ENCODE results near the gene FSCN2.

Gene FSCN2

GRCh38 chr17:81519284-81520020, 8.7 kb upstream of the FSCN2 start:
- H3K27me3 ChIP-seq (ENCODE audit: control insufficient read depth in 1 of 2, insufficient read depth in 2 of 2, low read length in 2 of 2), result peaks cover 10 to 13% of the 10 kb centered on the region in 2 donors
- H3K4me1 ChIP-seq (ENCODE audit: control insufficient read depth in 1 of 2, insufficient read depth in 2 of 2, low read length in 2 of 2), result peaks cover 28 to 40% of the 10 kb centered on the region in 2 donors
- H3K4me3 ChIP-seq (ENCODE audit: low read depth in 1 of 2, low read length in 2 of 2), result peak overlapping the region; percentile 59 to 67
- H3K9me3 ChIP-seq (ENCODE audit: control insufficient read depth in 1 of 2, low read length in 2 of 2), result no peaks in the 10 kb centered on the region
- no peaks in the 10 kb centered on the region for H3K36me3 ChIP-seq (ENCODE audit: control insufficient read depth in 1 of 2, insufficient read depth in 2 of 2, low read length in 2 of 2)
- peak overlapping the region; percentile 57 to 60 for H3K9ac ChIP-seq (ENCODE audit: low read depth in 1 of 2, low read length in 2 of 2)
- H3K27ac ChIP-seq (ENCODE audit: low read depth, low read length), result peak overlapping the region; percentile 44

DNA sequence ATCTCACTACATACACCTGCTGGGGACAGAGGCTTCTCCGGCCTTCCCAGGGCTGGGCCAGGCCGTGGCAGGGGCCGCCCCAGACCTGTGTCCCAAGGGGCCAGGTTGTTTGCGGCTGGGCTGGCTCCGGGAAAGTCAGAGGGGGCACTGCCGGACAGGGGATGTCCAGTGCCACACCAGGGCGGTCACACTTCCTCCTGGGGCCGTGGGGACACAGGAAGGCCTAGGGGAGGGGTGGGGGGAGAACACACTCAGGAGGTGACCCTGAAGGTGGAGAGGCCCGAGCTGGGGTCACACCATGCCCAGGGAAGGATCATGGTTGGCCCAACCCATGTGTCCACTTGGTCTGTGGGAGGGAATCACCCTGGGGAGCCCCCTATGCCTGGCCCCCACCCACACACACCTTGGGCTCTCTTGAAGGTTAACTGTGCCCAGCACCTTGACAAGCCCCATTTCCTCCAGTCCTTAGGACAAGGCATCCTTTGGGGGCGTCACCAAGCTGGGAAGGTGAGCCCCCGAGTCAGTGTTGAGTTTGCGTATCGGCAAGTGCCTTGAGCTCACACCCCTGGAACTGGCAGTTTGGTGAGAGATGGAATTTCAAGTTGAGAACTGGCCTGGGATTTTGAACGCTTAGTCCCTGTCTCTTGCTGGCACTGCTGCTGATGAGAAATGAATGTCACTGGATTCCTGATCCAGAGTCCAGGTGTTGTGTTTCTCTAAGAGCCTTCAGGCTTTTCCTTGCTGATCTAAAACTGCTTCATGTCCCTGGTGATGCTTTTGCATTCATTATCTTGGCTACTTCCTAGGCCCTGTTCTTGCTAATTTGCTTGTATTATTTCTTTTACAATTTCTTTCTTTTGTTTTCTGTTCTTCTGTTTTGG, 7.9 kb upstream of the FSCN2 start:
- H3K27me3 ChIP-seq (ENCODE audit: control insufficient read depth in 1 of 2, insufficient read depth in 2 of 2, low read length in 2 of 2), result peaks cover 16% of the 10 kb centered on the region in 2 donors
- H3K27ac ChIP-seq (ENCODE audit: low read depth, low read length), result no peak overlapping the region
- H3K36me3 ChIP-seq (ENCODE audit: control insufficient read depth in 1 of 2, insufficient read depth in 2 of 2, low read length in 2 of 2), result no peaks in the 10 kb centered on the region
- no peaks in the 10 kb centered on the region for H3K9me3 ChIP-seq (ENCODE audit: control insufficient read depth in 1 of 2, low read length in 2 of 2)
- peaks cover 27 to 40% of the 10 kb centered on the region in 2 donors for H3K4me1 ChIP-seq (ENCODE audit: control insufficient read depth in 1 of 2, insufficient read depth in 2 of 2, low read length in 2 of 2)
- H3K9ac ChIP-seq (ENCODE audit: low read depth in 1 of 2, low read length in 2 of 2), result peak overlapping the region; percentile 57 to 60
- peak overlapping the region in 1 of 2 donors; percentile 59 for H3K4me3 ChIP-seq (ENCODE audit: low read depth in 1 of 2, low read length in 2 of 2)

GRCh38 chr17:81522491-81523401, 5.4 kb upstream of the FSCN2 start:
- Histone ChIP-seq H3K4me1 (ENCODE audit: control insufficient read depth in 1 of 2, insufficient read depth in 2 of 2, low read length in 2 of 2) (peaks cover 16 to 23% of the 10 kb centered on the region in 2 donors), H3K36me3 (ENCODE audit: control insufficient read depth in 1 of 2, insufficient read depth in 2 of 2, low read length in 2 of 2) (no peaks in the 10 kb centered on the region), H3K4me3 (ENCODE audit: low read depth in 1 of 2, low read length in 2 of 2) (no peak overlapping the region), H3K9ac (ENCODE audit: low read depth in 1 of 2, low read length in 2 of 2) (no peak overlapping the region), H3K27ac (ENCODE audit: low read depth, low read length) (no peak overlapping the region), H3K27me3 (ENCODE audit: control insufficient read depth in 1 of 2, insufficient read depth in 2 of 2, low read length in 2 of 2) (peaks cover 36 to 37% of the 10 kb centered on the region in 2 donors), H3K9me3 (ENCODE audit: control insufficient read depth in 1 of 2, low read length in 2 of 2) (no peaks in the 10 kb centered on the region)

DNA sequence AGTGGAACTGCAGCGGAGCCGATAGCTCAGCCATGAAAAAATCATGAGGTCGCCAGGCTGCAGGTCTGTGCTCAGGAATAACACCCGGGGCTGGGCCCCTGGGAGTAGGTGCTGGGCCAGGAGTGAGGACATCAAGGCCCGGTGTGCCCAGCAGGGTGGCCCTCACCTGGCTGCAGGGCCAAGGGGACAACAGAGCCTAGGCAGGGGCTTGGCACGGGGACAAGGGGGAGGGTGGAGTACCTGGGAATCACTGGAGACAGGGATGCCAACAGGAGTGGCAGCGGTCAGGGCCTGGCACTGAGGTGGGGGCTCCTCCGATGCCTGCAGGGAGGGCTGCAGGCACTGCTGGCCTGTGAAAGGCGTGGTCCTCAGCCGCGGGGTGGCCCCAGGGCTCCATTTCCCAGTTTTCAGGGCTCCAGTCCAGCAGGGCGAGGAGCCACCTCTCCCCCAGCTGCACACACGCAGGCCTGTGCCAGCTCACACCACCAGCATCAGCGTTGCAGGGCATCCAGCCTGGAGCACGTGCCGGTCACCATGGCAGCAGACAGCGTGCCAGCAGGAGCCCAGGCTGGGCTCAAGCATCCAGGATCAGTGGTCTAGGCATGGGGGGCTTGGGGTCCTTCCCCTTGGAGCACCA, 4.7 kb upstream of the FSCN2 start:
- H3K4me1 ChIP-seq (ENCODE audit: control insufficient read depth in 1 of 2, insufficient read depth in 2 of 2, low read length in 2 of 2), result peaks cover 12 to 18% of the 10 kb centered on the region in 2 donors
- no peak overlapping the region for H3K9ac ChIP-seq (ENCODE audit: low read depth in 1 of 2, low read length in 2 of 2)
- H3K27me3 ChIP-seq (ENCODE audit: control insufficient read depth in 1 of 2, insufficient read depth in 2 of 2, low read length in 2 of 2), result peaks cover 43 to 44% of the 10 kb centered on the region in 2 donors

GRCh38 chr17:81524039-81524864, 3.9 kb upstream of the FSCN2 start:
- Histone ChIP-seq H3K36me3 (ENCODE audit: control insufficient read depth in 1 of 2, insufficient read depth in 2 of 2, low read length in 2 of 2) (no peaks in the 10 kb centered on the region), H3K27ac (ENCODE audit: low read depth, low read length) (no peak overlapping the region), H3K4me1 (ENCODE audit: control insufficient read depth in 1 of 2, insufficient read depth in 2 of 2, low read length in 2 of 2) (peaks cover 9 to 16% of the 10 kb centered on the region in 2 donors), H3K9ac (ENCODE audit: low read depth in 1 of 2, low read length in 2 of 2) (no peak overlapping the region), H3K4me3 (ENCODE audit: low read depth in 1 of 2, low read length in 2 of 2) (no peak overlapping the region), H3K27me3 (ENCODE audit: control insufficient read depth in 1 of 2, insufficient read depth in 2 of 2, low read length in 2 of 2) (peaks cover 51% of the 10 kb centered on the region in 2 donors), H3K9me3 (ENCODE audit: control insufficient read depth in 1 of 2, low read length in 2 of 2) (no peaks in the 10 kb centered on the region)

More for the DNA sequence above, 4.7 kb upstream of the FSCN2 start:
- no peaks in the 10 kb centered on the region for H3K36me3 ChIP-seq (ENCODE audit: control insufficient read depth in 1 of 2, insufficient read depth in 2 of 2, low read length in 2 of 2)
- H3K4me3 ChIP-seq (ENCODE audit: low read depth in 1 of 2, low read length in 2 of 2), result no peak overlapping the region
- no peak overlapping the region for H3K27ac ChIP-seq (ENCODE audit: low read depth, low read length)
- no peaks in the 10 kb centered on the region for H3K9me3 ChIP-seq (ENCODE audit: control insufficient read depth in 1 of 2, low read length in 2 of 2)

DNA sequence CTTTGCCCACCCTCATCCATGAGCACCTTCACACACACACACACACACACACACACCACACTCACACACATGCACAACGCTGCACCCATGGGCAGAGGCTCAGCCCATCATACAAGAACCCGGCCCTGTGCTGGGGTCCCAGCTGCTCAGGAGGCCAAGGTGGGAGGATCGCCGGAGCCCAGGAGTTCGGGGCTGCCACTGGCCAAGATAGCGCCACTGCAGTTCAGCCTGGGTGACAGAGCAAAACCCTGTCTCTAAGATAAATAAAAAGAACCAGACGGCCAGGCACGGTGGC, 3.4 kb upstream of the FSCN2 start:
- no peak overlapping the region for H3K9ac ChIP-seq (ENCODE audit: low read depth in 1 of 2, low read length in 2 of 2)
- no peak overlapping the region for H3K4me3 ChIP-seq (ENCODE audit: low read depth in 1 of 2, low read length in 2 of 2)
- H3K9me3 ChIP-seq (ENCODE audit: control insufficient read depth in 1 of 2, low read length in 2 of 2), result no peaks in the 10 kb centered on the region
- no peaks in the 10 kb centered on the region for H3K36me3 ChIP-seq (ENCODE audit: control insufficient read depth in 1 of 2, insufficient read depth in 2 of 2, low read length in 2 of 2)
- peaks cover 54 to 55% of the 10 kb centered on the region in 2 donors for H3K27me3 ChIP-seq (ENCODE audit: control insufficient read depth in 1 of 2, insufficient read depth in 2 of 2, low read length in 2 of 2)
- H3K4me1 ChIP-seq (ENCODE audit: control insufficient read depth in 1 of 2, insufficient read depth in 2 of 2, low read length in 2 of 2), result peaks cover 3 to 11% of the 10 kb centered on the region in 2 donors
- no peak overlapping the region for H3K27ac ChIP-seq (ENCODE audit: low read depth, low read length)

DNA sequence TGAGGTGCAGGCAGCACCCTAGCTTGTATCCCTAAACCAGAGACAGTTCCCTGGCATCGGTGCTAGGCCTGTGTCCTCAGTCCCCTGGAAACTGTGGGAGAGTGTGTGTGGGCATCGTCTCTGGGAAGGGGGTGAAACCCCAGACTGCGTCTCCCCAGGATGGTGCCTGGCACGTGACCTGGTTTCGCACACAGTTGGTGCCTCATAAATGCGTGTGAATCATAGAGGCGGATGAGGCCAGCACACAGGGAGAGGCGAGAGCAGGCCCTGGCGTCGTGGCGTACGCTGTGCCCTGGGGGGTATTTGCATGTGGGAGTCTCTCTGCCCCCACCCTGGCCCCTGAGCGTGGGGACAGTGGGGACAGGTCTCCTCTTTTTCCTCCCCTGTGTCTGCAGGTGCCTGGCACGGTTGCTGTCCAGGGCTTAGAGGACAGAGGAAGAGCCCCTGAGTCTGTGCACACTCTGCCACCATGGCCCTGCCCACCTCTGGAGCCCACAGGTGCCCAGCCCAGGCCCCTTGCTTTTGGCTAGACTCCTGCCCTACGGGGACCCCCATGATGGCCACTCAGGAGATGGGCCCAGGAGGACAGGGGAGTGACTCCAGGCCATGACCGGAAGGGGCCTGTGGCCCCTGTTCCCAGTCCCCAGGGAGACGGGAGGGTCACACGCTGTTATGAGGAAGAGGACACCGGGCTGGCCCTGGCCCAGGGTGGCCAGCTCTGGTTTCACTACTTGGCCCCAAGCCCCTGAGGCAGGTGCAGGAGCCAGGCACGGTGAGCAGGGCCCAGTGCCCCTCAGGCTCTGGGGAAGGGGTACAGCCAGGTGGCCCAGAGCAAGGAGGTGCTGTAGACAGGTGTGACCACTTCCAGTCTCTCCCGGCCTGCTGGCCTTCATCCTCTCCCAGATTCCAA, 1.3 kb upstream of the FSCN2 start:
- no peaks in the 10 kb centered on the region for H3K9me3 ChIP-seq (ENCODE audit: control insufficient read depth in 1 of 2, low read length in 2 of 2)
- H3K4me1 ChIP-seq (ENCODE audit: control insufficient read depth in 1 of 2, insufficient read depth in 2 of 2, low read length in 2 of 2), result peaks cover 0 to 8% of the 10 kb centered on the region in 2 donors
- no peak overlapping the region for H3K27ac ChIP-seq (ENCODE audit: low read depth, low read length)
- H3K36me3 ChIP-seq (ENCODE audit: control insufficient read depth in 1 of 2, insufficient read depth in 2 of 2, low read length in 2 of 2), result no peaks in the 10 kb centered on the region
- H3K27me3 ChIP-seq (ENCODE audit: control insufficient read depth in 1 of 2, insufficient read depth in 2 of 2, low read length in 2 of 2), result peaks cover 58 to 61% of the 10 kb centered on the region in 2 donors
- no peak overlapping the region for H3K9ac ChIP-seq (ENCODE audit: low read depth in 1 of 2, low read length in 2 of 2)
- H3K4me3 ChIP-seq (ENCODE audit: low read depth in 1 of 2, low read length in 2 of 2), result no peak overlapping the region

DNA sequence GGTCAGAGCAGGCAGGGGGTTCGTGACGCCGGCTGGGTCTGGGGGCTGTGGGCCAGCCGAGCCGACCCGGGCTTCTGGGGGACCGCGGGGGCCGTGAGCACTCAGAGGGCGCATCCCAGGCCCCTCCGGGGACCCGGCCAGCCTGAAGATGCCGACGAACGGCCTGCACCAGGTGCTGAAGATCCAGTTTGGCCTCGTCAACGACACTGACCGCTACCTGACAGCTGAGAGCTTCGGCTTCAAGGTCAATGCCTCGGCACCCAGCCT, 140 bp downstream of the FSCN2 start:
- Histone ChIP-seq H3K4me1 (ENCODE audit: control insufficient read depth in 1 of 2, insufficient read depth in 2 of 2, low read length in 2 of 2) (peaks cover 0 to 10% of the 10 kb centered on the region in 2 donors), H3K27ac (ENCODE audit: low read depth, low read length) (no peak overlapping the region), H3K27me3 (ENCODE audit: control insufficient read depth in 1 of 2, insufficient read depth in 2 of 2, low read length in 2 of 2) (peaks cover 58 to 60% of the 10 kb centered on the region in 2 donors), H3K9me3 (ENCODE audit: control insufficient read depth in 1 of 2, low read length in 2 of 2) (no peaks in the 10 kb centered on the region), H3K9ac (ENCODE audit: low read depth in 1 of 2, low read length in 2 of 2) (no peak overlapping the region), H3K4me3 (ENCODE audit: low read depth in 1 of 2, low read length in 2 of 2) (no peak overlapping the region), H3K36me3 (ENCODE audit: control insufficient read depth in 1 of 2, insufficient read depth in 2 of 2, low read length in 2 of 2) (no peaks in the 10 kb centered on the region)

All from duodenal mucosa (tissue), 2 donors.